ENCODE results near the gene DEUP1. TPM values are rescaled to one million over a fixed set of nuclear protein-coding genes. Genes with fewer than 3 reads are reported as not detected.

The DEUP1 gene
- total RNA-seq (2022; extraction: Qiagen RNA extraction; ENCODE audit: low read depth), result not detected in 5 replicates

DNA sequence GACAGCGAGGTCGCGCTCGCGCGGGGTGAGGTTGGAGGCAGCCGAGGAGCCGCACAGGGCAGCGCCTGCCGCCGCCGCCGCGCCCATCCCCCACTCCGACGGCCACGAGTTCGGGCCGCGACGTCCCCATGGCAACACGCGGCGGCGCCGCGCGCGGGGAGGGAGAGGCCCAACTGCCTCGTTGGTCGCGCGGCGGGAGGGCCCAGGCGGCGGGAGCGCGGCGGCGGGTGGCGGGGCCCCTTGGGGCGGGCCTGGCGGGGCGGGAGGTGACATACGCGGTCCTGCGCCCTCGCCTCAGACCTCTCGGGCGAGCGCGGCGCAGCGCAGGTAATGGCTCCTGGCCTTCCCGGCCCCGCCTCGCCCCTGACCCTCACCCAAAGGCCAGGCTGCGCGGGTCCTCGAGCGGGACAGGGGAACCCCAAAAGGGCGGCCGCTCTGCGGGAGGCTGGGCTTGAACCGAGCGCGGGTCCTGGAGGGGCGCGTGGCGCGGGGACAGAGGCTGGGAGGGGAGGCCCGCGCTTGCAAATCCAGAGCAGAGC is at the start of gene DEUP1:
TSS of gene DEUP1 (plus strand) at position 297 of the 539 bp plus-strand sequence. CDS start 1,518 bp downstream, outside the sequence.

Other genes with a start within 250 kb of the DEUP1 start
- 12.4 to 21.4 TPM (median 17.3 TPM) in 5 replicates for gene SLC36A4, start 132.8 kb upstream of the DEUP1 start, total RNA-seq (2022; extraction: Qiagen RNA extraction; ENCODE audit: low read depth)
- gene SMCO4, start 212.6 kb downstream of the DEUP1 start, total RNA-seq (2022; extraction: Qiagen RNA extraction; ENCODE audit: low read depth), result 7.7 to 20.2 TPM (median 17.9 TPM) in 5 replicates

All from A549 treated with CpdA at 1 μM for 4 hours (cell line).